Suppressor macrophage treated with lipopolysaccharide for 1 hour (primary cell): Measurements from ENCODE around the gene ZNF628.
"Not testable (repeated sequence)": the region's sequence is repeated elsewhere in the genome, so short reads cannot be mapped to it uniquely, and the experiment has no call there.

Experiments used
- DNase-seq, 3 donors: peaks; one replicate each; pipeline ENCODE4 v3.0.0-alpha.2; 2020 to 2022

Gene ZNF628

GRCh38 chr19:55484593-55485438 is 8.4 kb downstream of the ZNF628 start, which contains the start of gene NAT14:
Gene NAT14, plus strand, starts transcription at chr19:55485188. Its CDS starts 521 bp downstream, at chr19:55485709.
- DNase-seq = peak in 2 of 3 donors; percentile 26 to 50

GRCh38 chr19:55485439-55486011 is 9.1 kb downstream of the ZNF628 start:
- no peak for DNase-seq

- DNase-seq = no peak
Measured at GRCh38 chr19:55486043-55486970, 9.9 kb downstream of the ZNF628 start.

- peak in 2 of 3 donors; percentile 21 to 31 for DNase-seq
Measured at GRCh38 chr19:55486971-55487923, 10.8 kb downstream of the ZNF628 start.

- DNase-seq = peak in 1 of 3 donors; percentile 26
Measured at GRCh38 chr19:55487924-55488687, 11.7 kb downstream of the ZNF628 start, which contains the start of gene SSC5D. Gene SSC5D, plus strand, starts transcription at chr19:55488436. Its CDS starts 154 bp downstream, at chr19:55488590.

GRCh38 chr19:55488986-55489710 is 12.7 kb downstream of the ZNF628 start:
- no peak for DNase-seq

- DNase-seq = no peak
Measured at GRCh38 chr19:55489711-55490477, 13.5 kb downstream of the ZNF628 start.

- no peak for DNase-seq
Measured at GRCh38 chr19:55490478-55491432, 14.3 kb downstream of the ZNF628 start.

- DNase-seq = peak in 2 of 3 donors; percentile 20 to 27
Measured at GRCh38 chr19:55491546-55492360, 15.3 kb downstream of the ZNF628 start.

- no peak for DNase-seq
Measured at GRCh38 chr19:55492362-55492944, 16.0 kb downstream of the ZNF628 start.

GRCh38 chr19:55493052-55493644 is 16.7 kb downstream of the ZNF628 start:
- DNase-seq = no peak

- no peak for DNase-seq
Measured at GRCh38 chr19:55493645-55494171, 17.3 kb downstream of the ZNF628 start.

GRCh38 chr19:55494172-55494761 is 17.9 kb downstream of the ZNF628 start:
- DNase-seq = peak in 1 of 3 donors; percentile 27

- DNase-seq = no peak
Measured at GRCh38 chr19:55495646-55496349, 19.4 kb downstream of the ZNF628 start.

GRCh38 chr19:55496820-55497219 is 20.4 kb downstream of the ZNF628 start:
- DNase-seq = not testable (repeated sequence)
